WTC11 (cell line): ENCODE results near the gene MTF1.

ENCODE experiments used
- NFE2L1 ChIP-seq: sonication (generic); formaldehyde crosslinking; IDR thresholded peaks from 2 replicates; pipeline ENCODE4 v1.8.1; 2023; ENCODE audit warnings: missing genetic modification reagents
- NFYB ChIP-seq: sonication (generic); formaldehyde crosslinking; conservative IDR thresholded peaks from 2 replicates; pipeline ENCODE4 v1.8.0; 2022; ENCODE audit warnings: low read depth, missing genetic modification reagents
- TP53 ChIP-seq: sonication (generic); formaldehyde crosslinking; IDR thresholded peaks from 2 replicates; pipeline ENCODE4 v1.8.1; 2023; ENCODE audit warnings: mild to moderate bottlenecking, missing genetic modification reagents
- ZNF121 ChIP-seq: sonication (generic); formaldehyde crosslinking; IDR thresholded peaks from 2 replicates; pipeline ENCODE4 v1.8.0; 2023; ENCODE audit warnings: missing genetic modification reagents
- TF ChIP-seq, protein P1 (sequence below): sonication (generic); formaldehyde crosslinking; IDR thresholded peaks from 2 replicates; pipeline ENCODE4 v1.8.0; 2023; ENCODE audit warnings: mild to moderate bottlenecking, missing genetic modification reagents
- TF ChIP-seq, protein P2 (sequence below): fragments of 200-600 bp; IDR thresholded peaks from 2 replicates; pipeline ENCODE4 v1.8.0; 2022; ENCODE audit warnings: antibody characterized with exemption
- TF ChIP-seq, protein P3 (sequence below): sonication (generic); formaldehyde crosslinking; IDR thresholded peaks from 2 replicates; pipeline ENCODE4 v1.8.1; 2023; ENCODE audit warnings: mild to moderate bottlenecking, missing genetic modification reagents, moderate library complexity

DNA sequence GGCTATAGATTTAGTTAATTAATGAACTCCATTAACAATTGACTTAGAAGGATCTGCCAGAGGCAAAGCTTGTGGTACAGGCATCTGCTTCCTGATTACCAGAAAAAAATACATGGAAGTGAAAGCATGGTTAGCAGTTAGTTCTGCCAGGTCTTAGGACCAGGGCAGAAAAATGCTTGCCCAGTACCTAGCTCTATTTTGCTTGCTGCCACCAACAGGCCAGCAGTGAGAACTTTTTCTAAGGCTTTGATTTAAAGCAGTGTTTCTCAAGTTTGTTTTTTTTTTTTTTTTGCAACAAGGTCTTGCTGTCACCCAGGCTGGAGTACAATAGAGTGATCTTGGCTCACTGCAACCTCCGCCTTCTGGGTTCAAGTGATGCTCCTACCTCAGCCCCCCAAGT lies 16.4 kb upstream of the MTF1 start:
- TF ChIP-seq, protein P1, sequence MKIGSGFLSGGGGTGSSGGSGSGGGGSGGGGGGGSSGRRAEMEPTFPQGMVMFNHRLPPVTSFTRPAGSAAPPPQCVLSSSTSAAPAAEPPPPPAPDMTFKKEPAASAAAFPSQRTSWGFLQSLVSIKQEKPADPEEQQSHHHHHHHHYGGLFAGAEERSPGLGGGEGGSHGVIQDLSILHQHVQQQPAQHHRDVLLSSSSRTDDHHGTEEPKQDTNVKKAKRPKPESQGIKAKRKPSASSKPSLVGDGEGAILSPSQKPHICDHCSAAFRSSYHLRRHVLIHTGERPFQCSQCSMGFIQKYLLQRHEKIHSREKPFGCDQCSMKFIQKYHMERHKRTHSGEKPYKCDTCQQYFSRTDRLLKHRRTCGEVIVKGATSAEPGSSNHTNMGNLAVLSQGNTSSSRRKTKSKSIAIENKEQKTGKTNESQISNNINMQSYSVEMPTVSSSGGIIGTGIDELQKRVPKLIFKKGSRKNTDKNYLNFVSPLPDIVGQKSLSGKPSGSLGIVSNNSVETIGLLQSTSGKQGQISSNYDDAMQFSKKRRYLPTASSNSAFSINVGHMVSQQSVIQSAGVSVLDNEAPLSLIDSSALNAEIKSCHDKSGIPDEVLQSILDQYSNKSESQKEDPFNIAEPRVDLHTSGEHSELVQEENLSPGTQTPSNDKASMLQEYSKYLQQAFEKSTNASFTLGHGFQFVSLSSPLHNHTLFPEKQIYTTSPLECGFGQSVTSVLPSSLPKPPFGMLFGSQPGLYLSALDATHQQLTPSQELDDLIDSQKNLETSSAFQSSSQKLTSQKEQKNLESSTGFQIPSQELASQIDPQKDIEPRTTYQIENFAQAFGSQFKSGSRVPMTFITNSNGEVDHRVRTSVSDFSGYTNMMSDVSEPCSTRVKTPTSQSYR (CRISPR knock-in tag) = no peak
- TF ChIP-seq NFE2L1 (CRISPR knock-in tag) = no peak
- no peak for TF ChIP-seq NFYB (CRISPR knock-in tag)
- TF ChIP-seq, protein P2, sequence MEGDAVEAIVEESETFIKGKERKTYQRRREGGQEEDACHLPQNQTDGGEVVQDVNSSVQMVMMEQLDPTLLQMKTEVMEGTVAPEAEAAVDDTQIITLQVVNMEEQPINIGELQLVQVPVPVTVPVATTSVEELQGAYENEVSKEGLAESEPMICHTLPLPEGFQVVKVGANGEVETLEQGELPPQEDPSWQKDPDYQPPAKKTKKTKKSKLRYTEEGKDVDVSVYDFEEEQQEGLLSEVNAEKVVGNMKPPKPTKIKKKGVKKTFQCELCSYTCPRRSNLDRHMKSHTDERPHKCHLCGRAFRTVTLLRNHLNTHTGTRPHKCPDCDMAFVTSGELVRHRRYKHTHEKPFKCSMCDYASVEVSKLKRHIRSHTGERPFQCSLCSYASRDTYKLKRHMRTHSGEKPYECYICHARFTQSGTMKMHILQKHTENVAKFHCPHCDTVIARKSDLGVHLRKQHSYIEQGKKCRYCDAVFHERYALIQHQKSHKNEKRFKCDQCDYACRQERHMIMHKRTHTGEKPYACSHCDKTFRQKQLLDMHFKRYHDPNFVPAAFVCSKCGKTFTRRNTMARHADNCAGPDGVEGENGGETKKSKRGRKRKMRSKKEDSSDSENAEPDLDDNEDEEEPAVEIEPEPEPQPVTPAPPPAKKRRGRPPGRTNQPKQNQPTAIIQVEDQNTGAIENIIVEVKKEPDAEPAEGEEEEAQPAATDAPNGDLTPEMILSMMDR = no peak
- no peak for TF ChIP-seq ZNF121 (CRISPR knock-in tag)
- TF ChIP-seq, protein P3, sequence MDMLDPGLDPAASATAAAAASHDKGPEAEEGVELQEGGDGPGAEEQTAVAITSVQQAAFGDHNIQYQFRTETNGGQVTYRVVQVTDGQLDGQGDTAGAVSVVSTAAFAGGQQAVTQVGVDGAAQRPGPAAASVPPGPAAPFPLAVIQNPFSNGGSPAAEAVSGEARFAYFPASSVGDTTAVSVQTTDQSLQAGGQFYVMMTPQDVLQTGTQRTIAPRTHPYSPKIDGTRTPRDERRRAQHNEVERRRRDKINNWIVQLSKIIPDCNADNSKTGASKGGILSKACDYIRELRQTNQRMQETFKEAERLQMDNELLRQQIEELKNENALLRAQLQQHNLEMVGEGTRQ (CRISPR knock-in tag) = no peak
- TF ChIP-seq TP53 (CRISPR knock-in tag) = no peak
